Natural killer cell (primary cell): ENCODE results near the gene PANX2. TPM values are rescaled to one million over a fixed set of nuclear protein-coding genes. Genes with fewer than 3 reads are reported as not detected.

Experiments used
- ATAC-seq, 3 donors: fragments of 150-1000 bp in 2 of 3; fragments of 200-7000 bp in 1 of 3; cut with Tn5 transposase; 1 replicate in 1 of 3; 2 replicates in 2 of 3; pipeline ENCODE4 v1.10.0; 2021; ENCODE audit warnings: mild to moderate bottlenecking in 2 of 3, moderate library complexity in 2 of 3
- DNase-seq, 2 donors: peaks; one replicate each; pipeline versions ENCODE4 v3.0.0 to v3.0.0-alpha.2; 2013 to 2021; ENCODE audit warnings: mixed read lengths in 1 of 2
- H3K27ac ChIP-seq: one replicate; pipeline ENCODE4 v1.5.1; 2013; ENCODE audit warnings: mild to moderate bottlenecking, low read length
- H3K27me3 ChIP-seq: one replicate; pipeline ENCODE4 v1.6.1; 2013; ENCODE audit warnings: low read length; ENCODE audit not compliant: control insufficient read depth, insufficient read depth
- H3K36me3 ChIP-seq: one replicate; pipeline ENCODE4 v1.6.1; 2013; ENCODE audit warnings: low read length; ENCODE audit not compliant: control insufficient read depth, insufficient read depth
- H3K4me1 ChIP-seq: one replicate; pipeline ENCODE4 v1.6.1; 2013; ENCODE audit warnings: low read length; ENCODE audit not compliant: control insufficient read depth, insufficient read depth
- H3K4me3 ChIP-seq: one replicate; pipeline ENCODE4 v1.5.1; 2013; ENCODE audit warnings: low read length
- H3K9me3 ChIP-seq: one replicate; pipeline ENCODE4 v1.6.1; 2013; ENCODE audit warnings: low read length; ENCODE audit not compliant: control insufficient read depth, insufficient read depth
- H3K27ac Mint-ChIP-seq, 2 donors: one replicate each; pipeline ENCODE4 v1.8.0; 2022; ENCODE audit warnings: mild to moderate bottlenecking in 2 of 2, mixed read lengths in 2 of 2, moderate library complexity in 1 of 2
- H3K27me3 Mint-ChIP-seq, 2 donors: one replicate each; pipeline ENCODE4 v1.8.0; 2022; ENCODE audit warnings: low read depth in 2 of 2, mixed read lengths in 2 of 2
- H3K36me3 Mint-ChIP-seq: one replicate; pipeline ENCODE4 v1.8.0; 2022; ENCODE audit warnings: mixed read lengths
- H3K4me1 Mint-ChIP-seq, 2 donors: one replicate each; pipeline ENCODE4 v1.8.0; 2022; ENCODE audit warnings: mixed read lengths in 2 of 2
- H3K4me3 Mint-ChIP-seq: one replicate; pipeline ENCODE4 v1.8.0; 2022; ENCODE audit warnings: mild to moderate bottlenecking, moderate library complexity, mixed read lengths
- H3K9me3 Mint-ChIP-seq, 2 donors: one replicate each; pipeline ENCODE4 v1.8.0; 2022; ENCODE audit warnings: mixed read lengths in 2 of 2
- CTCF ChIP-seq: fragments of 200-600 bp; IDR thresholded peaks from one replicate; pipeline ENCODE4 v1.8.0; 2022; ENCODE audit warnings: antibody characterized with exemption
- WGBS: methylation state at CpG from one replicate; pipeline ENCODE4 v1.1.7; 2013; ENCODE audit warnings: missing lambda C conversion rate; ENCODE audit not compliant: insufficient coverage; 5-methylcytosine and 5-hydroxymethylcytosine counted together
- intact Hi-C: fragments of 100-400 bp; cut with micrococcal nuclease; formaldehyde crosslinking; loops from one replicate; pipeline ENCODE4 v1.14.2; 2022
- total RNA-seq, 4 donors: library from RNA; stranded (reverse); fragments of 120-200 nt in 1 of 4; gene quantifications; one replicate each; pipeline versions ENCODE4 v1.2.3 to v1.2.4, GENCODE V29; 2013 to 2022

The PANX2 gene
- total RNA-seq, 3 donors from 2014 or later (not counting 1 experiment from before 2014, with no cell fraction given): 0.16 to 3.4 (median 0.27) TPM

GRCh38 chr22:50169181-50169759, 1.3 kb upstream of the PANX2 start:
- TF ChIP-seq CTCF: no peak
- Mint-ChIP-seq H3K4me3 (peak overlapping the region; percentile 66), H3K36me3 (no peaks in the 10 kb centered on the region), H3K27ac (peak overlapping the region in 1 of 2 donors; percentile 84), H3K27me3 (peaks cover 25 to 34% of the 10 kb centered on the region in 2 donors), H3K4me1 (peaks cover 0 to 14% of the 10 kb centered on the region in 2 donors), H3K9me3 (no peaks in the 10 kb centered on the region)
- ATAC-seq (no peak), DNase-seq (no peak)
- Histone ChIP-seq H3K9me3 (no peaks in the 10 kb centered on the region), H3K4me3 (no peak overlapping the region), H3K27ac (no peak overlapping the region), H3K36me3 (no peaks in the 10 kb centered on the region), H3K4me1 (peaks cover 5% of the 10 kb centered on the region), H3K27me3 (peaks cover 19% of the 10 kb centered on the region)
- intact Hi-C loops: no loop called here
- 23% methylated on average over 26 of the region's 36 CpGs for WGBS

GRCh38 chr22:50169774-50170341, 673 bp upstream of the PANX2 start:
- Histone ChIP-seq H3K27me3 (peaks cover 19% of the 10 kb centered on the region), H3K36me3 (no peaks in the 10 kb centered on the region), H3K4me3 (no peak overlapping the region), H3K27ac (no peak overlapping the region), H3K4me1 (peaks cover 5% of the 10 kb centered on the region), H3K9me3 (no peaks in the 10 kb centered on the region)
- H3K4me1 Mint-ChIP-seq: peaks cover 0 to 14% of the 10 kb centered on the region in 2 donors
- H3K27me3 Mint-ChIP-seq: peaks cover 25 to 33% of the 10 kb centered on the region in 2 donors
- WGBS: under 1% methylated on average over 64 of the region's 70 CpGs
- DNase-seq (peak in 1 of 2 donors; percentile 40), ATAC-seq (peak; percentile 66 to 79 (median 76))
- peak overlapping the region; percentile 49 for H3K4me3 Mint-ChIP-seq
- H3K9me3 Mint-ChIP-seq: no peaks in the 10 kb centered on the region
- no peaks in the 10 kb centered on the region for H3K36me3 Mint-ChIP-seq
- H3K27ac Mint-ChIP-seq: no peak overlapping the region
- TF ChIP-seq CTCF: no peak
- intact Hi-C loops: no loop called here

- H3K4me3 ChIP-seq: no peak overlapping the region
- intact Hi-C loops: no loop called here
Observed at GRCh38 chr22:50171319-50171964, 911 bp downstream of the PANX2 start.

More at GRCh38 chr22:50171319-50171964, 911 bp downstream of the PANX2 start:
- peaks cover 0 to 14% of the 10 kb centered on the region in 2 donors for H3K4me1 Mint-ChIP-seq
- 87% methylated on average over 15 of the region's 15 CpGs for WGBS
- DNase-seq (no peak), ATAC-seq (no peak)
- no peaks in the 10 kb centered on the region for H3K9me3 Mint-ChIP-seq
- no peaks in the 10 kb centered on the region for H3K36me3 Mint-ChIP-seq
- H3K36me3 ChIP-seq: no peaks in the 10 kb centered on the region
- no peaks in the 10 kb centered on the region for H3K9me3 ChIP-seq
- peak overlapping the region; percentile 81 for H3K4me3 Mint-ChIP-seq
- H3K4me1 ChIP-seq: peaks cover 5% of the 10 kb centered on the region
- peak overlapping the region in 1 of 2 donors; percentile 63 for H3K27ac Mint-ChIP-seq
- H3K27ac ChIP-seq: no peak overlapping the region
- peaks cover 25 to 33% of the 10 kb centered on the region in 2 donors for H3K27me3 Mint-ChIP-seq
- TF ChIP-seq CTCF: no peak
- H3K27me3 ChIP-seq: peaks cover 19% of the 10 kb centered on the region
